Fibroblast of skin of right quadriceps (primary cell): ENCODE results near the gene DCHS2.

Source experiments
- DNase-seq: peaks from one replicate; pipeline ENCODE4 v3.0.0-alpha.2; 2013

DCHS2 gene

GRCh38 chr4:154194649-154195048 lies 296.9 kb downstream of the DCHS2 start:
- no peak for DNase-seq

GRCh38 chr4:154192585-154192984 lies 299.0 kb downstream of the DCHS2 start:
- DNase-seq = no peak

GRCh38 chr4:154189346-154189745 lies 302.3 kb downstream of the DCHS2 start:
- DNase-seq = peak; percentile 48

GRCh38 chr4:154186888-154187287 lies 304.7 kb downstream of the DCHS2 start:
- DNase-seq = no peak

DNA sequence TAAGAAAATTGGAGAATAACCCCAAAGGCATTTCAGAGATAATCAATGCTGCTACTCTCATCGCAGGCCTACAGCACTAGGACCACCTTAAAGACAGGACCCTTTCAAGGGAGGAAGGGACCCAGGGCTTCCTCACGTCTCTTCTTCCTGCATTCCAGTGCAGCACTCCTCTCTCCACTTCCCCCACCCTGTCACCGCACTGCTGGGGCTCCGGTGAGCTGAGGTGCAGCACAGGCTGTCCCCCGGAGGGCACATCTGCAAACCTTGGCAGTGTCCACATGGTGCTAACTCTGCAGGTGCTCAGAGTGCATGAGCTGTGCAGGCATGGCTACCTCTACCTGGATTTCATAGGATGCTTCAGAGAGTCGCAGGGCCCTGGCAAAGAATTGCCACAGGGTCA lies 305.6 kb downstream of the DCHS2 start:
- DNase-seq = no peak

GRCh38 chr4:154184238-154184637 lies 307.4 kb downstream of the DCHS2 start:
- DNase-seq = no peak

GRCh38 chr4:154183264-154183663 lies 308.3 kb downstream of the DCHS2 start:
- no peak for DNase-seq
